Breast epithelium (tissue), 4 donors: ENCODE data around the gene SAP30. TPM values are rescaled to one million over a fixed set of nuclear protein-coding genes. Genes with fewer than 3 reads are reported as not detected.

Experiments used
- DNase-seq, 2 donors: peaks; one replicate each; pipeline ENCODE4 v3.0.0-alpha.2; 2019; ENCODE audit warnings: low spot score in 2 of 2
- H3K27ac ChIP-seq, 2 donors: fragments of 200-600 bp; sonication (generic) in 1 of 2; one replicate each; pipeline ENCODE4 v1.5.1; 2016 to 2019; ENCODE audit warnings: mild to moderate bottlenecking in 1 of 2
- H3K27me3 ChIP-seq, 2 donors: fragments of 200-600 bp; sonication (generic) in 1 of 2; one replicate each; pipeline versions ENCODE4 v1.5.1 to v1.6.0; 2017 to 2019; ENCODE audit warnings: control low read depth in 1 of 2, mild to moderate bottlenecking in 1 of 2
- H3K36me3 ChIP-seq: fragments of 200-600 bp; one replicate; pipeline ENCODE4 v1.5.1; 2019
- H3K4me1 ChIP-seq, 2 donors: fragments of 200-600 bp; sonication (generic); one replicate each; pipeline ENCODE4 v1.5.1; 2016 to 2019; ENCODE audit warnings: control low read depth in 1 of 2
- H3K4me3 ChIP-seq, 3 donors: fragments of 200-600 bp; sonication (generic); 1 replicate in 2 of 3; 2 replicates in 1 of 3; pipeline ENCODE4 v1.5.1; 2016 to 2019; ENCODE audit warnings: mild to moderate bottlenecking in 3 of 3, moderate library complexity in 2 of 3
- H3K9me3 ChIP-seq, 2 donors: fragments of 200-600 bp; sonication (generic) in 1 of 2; one replicate each; pipeline ENCODE4 v1.5.1; 2016 to 2019; ENCODE audit warnings: control low read depth in 1 of 2
- POLR2A ChIP-seq: fragments of 450-650 bp; IDR thresholded peaks from one replicate; pipeline ENCODE4 v1.6.1; 2016; ENCODE audit warnings: antibody characterized with exemption, mild to moderate bottlenecking, moderate library complexity
- POLR2AphosphoS5 ChIP-seq, 3 donors: sonication (generic); formaldehyde crosslinking; IDR thresholded peaks; one replicate each; pipeline ENCODE4 v1.6.1; 2017; ENCODE audit warnings: antibody characterized with exemption in 3 of 3
- intact Hi-C: fragments of 100-400 bp; cut with DNase I; formaldehyde crosslinking; loops from one replicate; pipeline ENCODE4 v1.15.1; 2023; ENCODE audit warnings: low total_unique reads
- total RNA-seq, 3 donors: library from RNA; depleted of rRNA; stranded (reverse); fragments of >200 nt; gene quantifications; one replicate each; pipeline ENCODE4 v1.1.0, GENCODE V29; 2016
- TF ChIP-seq, protein P1 (sequence below), 3 donors: fragments of 450-650 bp; IDR thresholded peaks; one replicate each; pipeline ENCODE4 v1.5.1; 2016 to 2017; ENCODE audit warnings: antibody characterized with exemption in 3 of 3, mild to moderate bottlenecking in 3 of 3, moderate library complexity in 3 of 3

The SAP30 gene
- total RNA-seq, 3 donors from 2014 or later: 29.8 to 50.1 (median 41.7) TPM

DNA sequence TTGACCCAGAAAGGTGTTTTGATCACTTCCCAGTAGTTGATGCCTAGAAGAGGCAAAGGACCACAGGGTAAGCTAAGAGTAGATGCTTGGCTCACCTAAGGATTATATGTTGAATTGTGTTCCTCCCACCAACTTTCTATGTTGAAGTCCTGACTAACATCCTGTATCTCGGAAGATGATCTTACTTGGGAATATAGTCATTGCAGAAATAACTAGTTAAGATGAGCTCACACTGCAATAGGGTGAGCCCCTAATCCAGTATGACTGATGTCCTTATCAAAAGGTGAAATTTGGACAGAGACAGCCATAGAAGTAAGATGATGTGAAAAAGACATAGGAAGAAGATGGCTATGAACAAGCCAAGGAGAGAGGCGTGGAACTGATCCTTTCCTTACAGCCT is 33.3 kb upstream of the SAP30 start:
- H3K9me3 ChIP-seq: no peaks in the 10 kb centered on the region
- peaks cover 0 to 4% of the 10 kb centered on the region in 2 donors for H3K4me1 ChIP-seq
- no peak for DNase-seq
- H3K4me3 ChIP-seq: no peak overlapping the region
- H3K36me3 ChIP-seq: no peaks in the 10 kb centered on the region
- H3K27ac ChIP-seq: no peak overlapping the region
- no peak for TF ChIP-seq POLR2AphosphoS5 (IDR thresholded peaks at IDR 0.05)
- TF ChIP-seq POLR2A: no peak
- TF ChIP-seq, protein P1, sequence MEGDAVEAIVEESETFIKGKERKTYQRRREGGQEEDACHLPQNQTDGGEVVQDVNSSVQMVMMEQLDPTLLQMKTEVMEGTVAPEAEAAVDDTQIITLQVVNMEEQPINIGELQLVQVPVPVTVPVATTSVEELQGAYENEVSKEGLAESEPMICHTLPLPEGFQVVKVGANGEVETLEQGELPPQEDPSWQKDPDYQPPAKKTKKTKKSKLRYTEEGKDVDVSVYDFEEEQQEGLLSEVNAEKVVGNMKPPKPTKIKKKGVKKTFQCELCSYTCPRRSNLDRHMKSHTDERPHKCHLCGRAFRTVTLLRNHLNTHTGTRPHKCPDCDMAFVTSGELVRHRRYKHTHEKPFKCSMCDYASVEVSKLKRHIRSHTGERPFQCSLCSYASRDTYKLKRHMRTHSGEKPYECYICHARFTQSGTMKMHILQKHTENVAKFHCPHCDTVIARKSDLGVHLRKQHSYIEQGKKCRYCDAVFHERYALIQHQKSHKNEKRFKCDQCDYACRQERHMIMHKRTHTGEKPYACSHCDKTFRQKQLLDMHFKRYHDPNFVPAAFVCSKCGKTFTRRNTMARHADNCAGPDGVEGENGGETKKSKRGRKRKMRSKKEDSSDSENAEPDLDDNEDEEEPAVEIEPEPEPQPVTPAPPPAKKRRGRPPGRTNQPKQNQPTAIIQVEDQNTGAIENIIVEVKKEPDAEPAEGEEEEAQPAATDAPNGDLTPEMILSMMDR (IDR thresholded peaks at IDR 0.05): no peak
- intact Hi-C loops: no loop called here
- H3K27me3 ChIP-seq: no peaks in the 10 kb centered on the region

DNA sequence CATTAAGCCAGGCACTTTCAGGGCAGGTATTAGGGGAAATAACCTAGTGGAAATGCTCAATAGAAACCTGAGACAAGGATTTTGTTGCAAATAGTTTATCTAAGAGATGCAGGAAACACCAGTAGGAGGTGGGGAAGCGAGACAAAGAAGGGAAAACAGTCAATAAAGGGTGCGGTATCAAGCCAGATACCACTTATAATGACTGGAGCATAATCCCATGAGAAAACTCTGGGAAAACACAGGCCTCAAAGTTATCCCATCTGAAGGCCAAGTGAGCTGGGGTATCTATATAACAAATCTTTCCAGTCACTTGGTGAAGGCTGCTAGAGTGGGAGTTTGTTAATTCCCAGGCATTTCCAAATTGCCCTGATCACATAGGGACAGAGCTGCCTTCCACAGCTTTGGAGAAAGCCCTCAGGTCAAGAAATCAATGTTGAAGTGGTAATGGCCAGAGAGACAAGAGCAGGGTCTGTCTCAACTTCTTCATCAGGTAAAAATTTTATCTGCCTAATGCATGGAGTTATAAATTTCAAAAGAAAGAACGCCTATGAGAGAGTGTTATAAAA is 26.8 kb upstream of the SAP30 start:
- no peak overlapping the region for H3K4me3 ChIP-seq
- intact Hi-C loops: no loop called here
- H3K27me3 ChIP-seq: no peaks in the 10 kb centered on the region
- H3K36me3 ChIP-seq: no peaks in the 10 kb centered on the region
- no peak for TF ChIP-seq POLR2A
- TF ChIP-seq, protein P1 (IDR thresholded peaks at IDR 0.05): no peak
- no peak for TF ChIP-seq POLR2AphosphoS5 (IDR thresholded peaks at IDR 0.05)
- H3K4me1 ChIP-seq: no peaks in the 10 kb centered on the region
- no peaks in the 10 kb centered on the region for H3K9me3 ChIP-seq
- no peak overlapping the region for H3K27ac ChIP-seq
- no peak for DNase-seq

DNA sequence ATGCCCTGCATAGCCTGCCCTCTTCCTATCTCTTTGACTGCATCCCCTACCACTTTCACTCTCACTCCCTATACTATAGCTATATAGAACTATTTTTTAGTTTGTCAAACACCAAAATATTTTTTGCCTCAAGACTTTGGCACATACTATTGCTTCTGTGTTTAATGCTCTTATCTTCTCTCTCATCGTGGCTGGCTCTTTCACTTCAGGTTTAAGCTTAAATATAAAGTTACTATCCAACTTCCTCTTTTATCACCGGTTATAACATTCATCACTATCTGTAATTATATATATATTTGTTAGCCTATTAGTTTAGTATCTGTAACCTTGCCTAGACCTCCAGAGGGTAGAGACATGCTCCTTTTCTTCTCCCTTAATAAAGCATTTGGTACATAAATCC is 25.1 kb upstream of the SAP30 start:
- intact Hi-C loops: no loop called here
- H3K9me3 ChIP-seq: no peaks in the 10 kb centered on the region

DNA sequence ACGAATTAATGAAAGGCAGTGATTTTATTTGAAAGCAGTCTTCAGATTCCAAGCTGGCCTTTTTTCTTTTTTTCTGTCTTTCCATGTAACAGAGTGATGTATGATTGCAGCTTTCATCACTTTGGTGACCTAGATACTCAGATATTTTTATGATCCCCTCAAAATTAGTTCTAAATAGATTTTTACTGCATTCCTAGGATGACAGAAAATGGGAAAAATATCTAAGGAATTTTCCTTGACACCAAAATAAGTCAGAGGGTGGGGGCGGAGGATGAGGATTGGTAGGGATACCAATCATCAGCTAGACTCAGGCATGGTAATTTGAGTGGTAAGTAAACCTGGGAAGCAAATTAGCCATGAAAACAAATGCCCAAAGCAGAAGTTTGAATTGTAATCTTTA is 24.7 kb upstream of the SAP30 start:
- Histone ChIP-seq H3K27ac (no peak overlapping the region), H3K4me3 (no peak overlapping the region), H3K27me3 (no peaks in the 10 kb centered on the region), H3K36me3 (no peaks in the 10 kb centered on the region), H3K9me3 (no peaks in the 10 kb centered on the region), H3K4me1 (no peaks in the 10 kb centered on the region)
- TF ChIP-seq POLR2A (no peak), POLR2AphosphoS5 (IDR thresholded peaks at IDR 0.05) (no peak)
- TF ChIP-seq, protein P1 (IDR thresholded peaks at IDR 0.05): no peak
- intact Hi-C loops: no loop called here
- DNase-seq: no peak

More for the DNA sequence above, 25.1 kb upstream of the SAP30 start:
- Histone ChIP-seq H3K4me1 (no peaks in the 10 kb centered on the region), H3K4me3 (no peak overlapping the region), H3K27me3 (no peaks in the 10 kb centered on the region), H3K27ac (no peak overlapping the region), H3K36me3 (no peaks in the 10 kb centered on the region)
- TF ChIP-seq, protein P1 (IDR thresholded peaks at IDR 0.05): no peak
- TF ChIP-seq POLR2A (no peak), POLR2AphosphoS5 (IDR thresholded peaks at IDR 0.05) (no peak)
- DNase-seq: no peak

DNA sequence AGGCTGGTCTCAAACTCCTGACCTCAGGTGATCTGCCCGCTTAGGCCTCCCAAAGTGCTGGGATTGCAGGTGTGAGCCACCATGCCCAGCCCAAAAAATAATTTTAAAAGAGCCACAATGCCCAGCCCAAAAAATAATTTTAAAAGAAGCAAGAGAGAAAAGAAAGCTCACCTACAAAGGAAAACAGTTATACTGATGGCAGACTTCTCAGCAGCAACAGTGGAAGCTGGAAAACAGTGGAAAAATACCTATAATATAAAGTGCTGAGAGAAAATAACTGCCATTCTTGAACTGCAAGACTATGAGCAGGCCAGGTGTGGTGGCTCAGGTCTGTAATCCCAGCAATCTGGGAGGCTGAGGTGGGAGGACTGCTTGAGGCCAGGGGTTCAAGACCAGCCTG is 23.3 kb upstream of the SAP30 start:
- intact Hi-C loops: no loop called here
- Histone ChIP-seq H3K27ac (no peak overlapping the region), H3K4me3 (no peak overlapping the region), H3K27me3 (no peaks in the 10 kb centered on the region), H3K4me1 (no peaks in the 10 kb centered on the region), H3K36me3 (no peaks in the 10 kb centered on the region), H3K9me3 (no peaks in the 10 kb centered on the region)
- TF ChIP-seq POLR2A: no peak
- TF ChIP-seq POLR2AphosphoS5 (IDR thresholded peaks at IDR 0.05): no peak
- TF ChIP-seq, protein P1 (IDR thresholded peaks at IDR 0.05): no peak
- no peak for DNase-seq
